HepG2 (cell line): ENCODE results near the gene RECQL5. TPM values are rescaled to one million over a fixed set of nuclear protein-coding genes. Genes with fewer than 3 reads are reported as not detected.

Source experiments
- ARNT2 ChIP-seq: sonication (generic); formaldehyde crosslinking; IDR thresholded peaks from 2 replicates; pipeline ENCODE4 v1.8.0; 2022; ENCODE audit warnings: mild to moderate bottlenecking, low read depth, missing genetic modification reagents, moderate library complexity
- HNF4G ChIP-seq, 2 experiments: sonication (generic) in 1 of 2; formaldehyde crosslinking in 1 of 2; IDR thresholded peaks; 2 replicates each; pipeline versions ENCODE4 v1.4.0 to v1.6.1; 2011 to 2020; ENCODE audit warnings: borderline replicate concordance in 2 of 2, low read depth in 2 of 2, mild to moderate bottlenecking in 2 of 2, low read length in 1 of 2, missing genetic modification reagents in 1 of 2, moderate library complexity in 1 of 2
- HNRNPH1 ChIP-seq: fragments of 200-400 bp; formaldehyde crosslinking; optimal IDR thresholded peaks from 2 replicates; pipeline ENCODE3; 2017; ENCODE audit warnings: mild to moderate bottlenecking, low read depth, low read length
- MXD4 ChIP-seq: IDR thresholded peaks from 2 replicates; pipeline ENCODE4 v1.6.1; 2016; ENCODE audit warnings: mild to moderate bottlenecking, missing biosample characterization, missing genetic modification reagents
- NFKB2 ChIP-seq: sonication (generic); formaldehyde crosslinking; IDR thresholded peaks from 2 replicates; pipeline ENCODE4 v1.4.0; 2020; ENCODE audit warnings: missing genetic modification reagents, borderline replicate concordance
- PHF5A ChIP-seq: IDR thresholded peaks from one replicate; pipeline ENCODE4 v1.6.1; 2018; ENCODE audit warnings: low read depth, missing genetic modification reagents; ENCODE audit not compliant: unreplicated experiment
- RXRA ChIP-seq: sonication (generic); formaldehyde crosslinking; IDR thresholded peaks from 2 replicates; pipeline ENCODE4 v1.5.1; 2020; ENCODE audit warnings: missing genetic modification reagents
- RXRB ChIP-seq: IDR thresholded peaks from 2 replicates; pipeline ENCODE4 v1.6.1; 2016; ENCODE audit warnings: borderline replicate concordance, missing genetic modification reagents, missing compliant biosample characterization
- SALL2 ChIP-seq: sonication (generic); formaldehyde crosslinking; IDR thresholded peaks from 2 replicates; pipeline ENCODE4 v1.8.1; 2023; ENCODE audit warnings: mild to moderate bottlenecking, missing genetic modification reagents, inconsistent platforms
- SIN3A ChIP-seq: IDR thresholded peaks from 2 replicates; pipeline ENCODE4 v1.6.1; 2011; ENCODE audit warnings: low read depth, mild to moderate bottlenecking, control low read depth, low read length, borderline replicate concordance
- SIX4 ChIP-seq: sonication (generic); formaldehyde crosslinking; IDR thresholded peaks from 2 replicates; pipeline ENCODE4 v1.4.0; 2020; ENCODE audit warnings: missing genetic modification reagents
- TARDBP ChIP-seq: sonication (generic); formaldehyde crosslinking; IDR thresholded peaks from 2 replicates; pipeline ENCODE4 v1.8.0; 2022; ENCODE audit warnings: mild to moderate bottlenecking, missing genetic modification reagents
- ZBTB34 ChIP-seq: sonication (generic); formaldehyde crosslinking; IDR thresholded peaks from 2 replicates; pipeline ENCODE4 v1.8.0; 2022; ENCODE audit warnings: mild to moderate bottlenecking, missing genetic modification reagents
- ZNF264 ChIP-seq: sonication (generic); formaldehyde crosslinking; IDR thresholded peaks from 2 replicates; pipeline ENCODE4 v1.4.0; 2020; ENCODE audit warnings: missing genetic modification reagents
- ZNF414 ChIP-seq: sonication (generic); formaldehyde crosslinking; IDR thresholded peaks from 2 replicates; pipeline ENCODE4 v1.5.0; 2020; ENCODE audit warnings: missing genetic modification reagents
- ZNF446 ChIP-seq: sonication (generic); formaldehyde crosslinking; IDR thresholded peaks from 2 replicates; pipeline ENCODE4 v1.5.0; 2020; ENCODE audit warnings: mild to moderate bottlenecking, missing genetic modification reagents
- ZNF788 ChIP-seq: sonication (generic); formaldehyde crosslinking; IDR thresholded peaks from 2 replicates; pipeline ENCODE4 v1.5.0; 2020; ENCODE audit warnings: mild to moderate bottlenecking, missing genetic modification reagents, borderline replicate concordance
- ZSCAN12 ChIP-seq: sonication (generic); formaldehyde crosslinking; IDR thresholded peaks from 2 replicates; pipeline ENCODE4 v1.9.0; 2021; ENCODE audit warnings: mild to moderate bottlenecking, missing genetic modification reagents
- polyA plus RNA-seq, 8 experiments: library from polyadenylated mRNA; depleted of rRNA in 3 of 8; stranded (reverse) in 7 of 8; unstranded in 1 of 8; fragments of >200 nt; fragmentation: Illumina TruSeq in 4 of 8; extraction: Trizol in 4 of 8; gene quantifications; 2 replicates each; pipeline versions ENCODE4 v1.2.1 to v1.2.3, GENCODE V29; 2011 to 2016; ENCODE audit warnings: low read depth in 4 of 8, missing spikeins in 1 of 8, mixed read lengths in 1 of 8; ENCODE audit not compliant: insufficient read depth in 1 of 8
- total RNA-seq, 5 experiments: library from RNA; depleted of rRNA; stranded (reverse); fragments of >200 nt; fragmentation: Illumina TruSeq; extraction: Trizol; gene quantifications; 2 replicates each; pipeline ENCODE4 v1.2.3, GENCODE V29; 2016; ENCODE audit warnings: low read depth in 1 of 5
- TF ChIP-seq, protein P1 (sequence below): IDR thresholded peaks from 2 replicates; pipeline ENCODE4 v1.6.1; 2018; ENCODE audit warnings: missing genetic modification reagents
- TF ChIP-seq, protein P2 (sequence below): sonication (generic); formaldehyde crosslinking; IDR thresholded peaks from 2 replicates; pipeline ENCODE4 v1.5.1; 2020; ENCODE audit warnings: missing genetic modification reagents, mild to moderate bottlenecking, borderline replicate concordance
- TF ChIP-seq, protein P3 (sequence below): sonication (generic); formaldehyde crosslinking; IDR thresholded peaks from 2 replicates; pipeline ENCODE4 v1.8.0; 2022; ENCODE audit warnings: mild to moderate bottlenecking, missing genetic modification reagents, moderate library complexity

RECQL5 gene
- total and polyA plus RNA-seq, 2 of the 13 experiments (the other 11 are each of a cell fraction or from before 2014, with no cell fraction given) = 27.7 to 32.0 TPM

DNA sequence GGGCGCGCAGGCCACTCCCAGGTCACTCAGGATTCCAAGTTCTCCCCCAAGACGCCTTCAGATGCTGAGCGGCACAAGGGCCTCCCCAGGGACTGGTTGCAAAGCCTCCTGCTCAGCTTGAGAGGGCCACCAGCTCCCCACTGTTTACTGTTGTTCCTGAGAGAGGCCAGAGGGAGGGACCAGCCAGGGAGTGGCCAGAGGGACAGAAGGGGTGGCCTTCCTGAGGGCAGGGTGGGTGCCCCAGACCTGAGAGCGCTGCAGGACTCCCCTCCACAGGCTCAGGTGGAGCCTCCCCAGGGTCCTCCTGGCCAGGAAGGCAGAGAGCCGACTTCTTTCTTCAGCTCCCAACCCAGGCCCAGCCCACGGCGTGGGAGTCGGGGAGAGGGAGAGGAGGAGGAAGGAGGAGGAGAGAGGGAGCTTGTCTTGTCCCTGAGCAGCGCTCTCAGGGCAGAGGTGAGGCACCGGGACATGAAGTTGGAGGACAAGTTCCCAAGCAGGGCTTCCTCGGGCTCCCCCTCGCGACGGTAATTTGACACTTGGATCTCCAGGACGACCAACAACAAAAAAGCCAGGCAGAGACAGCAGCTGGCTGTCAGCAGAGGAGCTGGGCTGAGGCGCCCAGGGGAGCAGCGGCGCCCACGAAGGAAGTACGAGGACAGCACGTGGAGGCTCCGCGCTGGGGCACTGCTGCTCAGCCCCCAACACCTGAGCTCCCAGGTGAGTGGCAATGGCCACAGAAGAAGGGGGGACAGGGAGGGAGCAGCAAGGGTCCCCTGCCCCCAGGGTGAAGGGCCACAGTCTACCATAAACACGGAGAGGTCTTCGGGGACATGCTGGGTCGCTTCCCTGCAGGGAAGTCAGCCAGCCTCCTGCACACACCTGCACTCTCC is 33.2 kb downstream of the RECQL5 start (continued):
- peak; percentile 61; the same call in 1 of the 2 replicates for TF ChIP-seq SALL2
- TF ChIP-seq PHF5A = no peak
- TF ChIP-seq NFKB2 (CRISPR knock-in tag) = 0 out of 2 replicates have a peak, but pooled peaks have one; percentile 22
- no peak for TF ChIP-seq HNF4G (IDR thresholded peaks at IDR 0.05; ENCODE audit: borderline replicate concordance, low read depth, low read length)
- peak; percentile 31; the same call in 1 of the 2 replicates for TF ChIP-seq HNF4G (CRISPR knock-in tag; IDR thresholded peaks at IDR 0.05; ENCODE audit: borderline replicate concordance, low read depth)
- TF ChIP-seq ZNF446 (CRISPR knock-in tag) = no peak
- TF ChIP-seq RXRA (CRISPR knock-in tag) = peak; percentile 4; the same call in 1 of the 2 replicates
- TF ChIP-seq ZBTB34 = 0 out of 2 replicates have a peak, but pooled peaks have one; percentile 36
- peak; percentile 50 for TF ChIP-seq RXRB (CRISPR knock-in tag)
- TF ChIP-seq ZSCAN12 (CRISPR knock-in tag) = no peak
- TF ChIP-seq, protein P1, sequence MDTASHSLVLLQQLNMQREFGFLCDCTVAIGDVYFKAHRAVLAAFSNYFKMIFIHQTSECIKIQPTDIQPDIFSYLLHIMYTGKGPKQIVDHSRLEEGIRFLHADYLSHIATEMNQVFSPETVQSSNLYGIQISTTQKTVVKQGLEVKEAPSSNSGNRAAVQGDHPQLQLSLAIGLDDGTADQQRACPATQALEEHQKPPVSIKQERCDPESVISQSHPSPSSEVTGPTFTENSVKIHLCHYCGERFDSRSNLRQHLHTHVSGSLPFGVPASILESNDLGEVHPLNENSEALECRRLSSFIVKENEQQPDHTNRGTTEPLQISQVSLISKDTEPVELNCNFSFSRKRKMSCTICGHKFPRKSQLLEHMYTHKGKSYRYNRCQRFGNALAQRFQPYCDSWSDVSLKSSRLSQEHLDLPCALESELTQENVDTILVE (CRISPR knock-in tag) = no peak
- TF ChIP-seq MXD4 = 0 out of 2 replicates have a peak, but pooled peaks have one; percentile 31
- TF ChIP-seq, protein P2, sequence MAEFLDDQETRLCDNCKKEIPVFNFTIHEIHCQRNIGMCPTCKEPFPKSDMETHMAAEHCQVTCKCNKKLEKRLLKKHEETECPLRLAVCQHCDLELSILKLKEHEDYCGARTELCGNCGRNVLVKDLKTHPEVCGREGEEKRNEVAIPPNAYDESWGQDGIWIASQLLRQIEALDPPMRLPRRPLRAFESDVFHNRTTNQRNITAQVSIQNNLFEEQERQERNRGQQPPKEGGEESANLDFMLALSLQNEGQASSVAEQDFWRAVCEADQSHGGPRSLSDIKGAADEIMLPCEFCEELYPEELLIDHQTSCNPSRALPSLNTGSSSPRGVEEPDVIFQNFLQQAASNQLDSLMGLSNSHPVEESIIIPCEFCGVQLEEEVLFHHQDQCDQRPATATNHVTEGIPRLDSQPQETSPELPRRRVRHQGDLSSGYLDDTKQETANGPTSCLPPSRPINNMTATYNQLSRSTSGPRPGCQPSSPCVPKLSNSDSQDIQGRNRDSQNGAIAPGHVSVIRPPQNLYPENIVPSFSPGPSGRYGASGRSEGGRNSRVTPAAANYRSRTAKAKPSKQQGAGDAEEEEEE (CRISPR knock-in tag) = 0 out of 2 replicates have a peak, but pooled peaks have one; percentile 94
- TF ChIP-seq HNRNPH1 = peak; percentile 24
- peak; percentile 51; the same call in 1 of the 2 replicates for TF ChIP-seq ARNT2 (CRISPR knock-in tag)
- TF ChIP-seq SIX4 (CRISPR knock-in tag) = peak; percentile 100
- TF ChIP-seq ZNF788 (CRISPR knock-in tag) = no peak
- TF ChIP-seq ZNF414 (CRISPR knock-in tag) = 0 out of 2 replicates have a peak, but pooled peaks have one; percentile 21
- TF ChIP-seq SIN3A = peak; percentile 99
- TF ChIP-seq ZNF264 (CRISPR knock-in tag) = 0 out of 2 replicates have a peak, but pooled peaks have one; percentile 70
- TF ChIP-seq, protein P3, sequence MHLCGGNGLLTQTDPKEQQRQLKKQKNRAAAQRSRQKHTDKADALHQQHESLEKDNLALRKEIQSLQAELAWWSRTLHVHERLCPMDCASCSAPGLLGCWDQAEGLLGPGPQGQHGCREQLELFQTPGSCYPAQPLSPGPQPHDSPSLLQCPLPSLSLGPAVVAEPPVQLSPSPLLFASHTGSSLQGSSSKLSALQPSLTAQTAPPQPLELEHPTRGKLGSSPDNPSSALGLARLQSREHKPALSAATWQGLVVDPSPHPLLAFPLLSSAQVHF (CRISPR knock-in tag) = no peak
- TF ChIP-seq TARDBP (CRISPR knock-in tag) = 0 out of 2 replicates have a peak, but pooled peaks have one; percentile 31
